Uterus (tissue), 2 donors: ENCODE measurements around the gene GNAT2.

Source experiments
- CTCF ChIP-seq, 4 experiments: fragments of 200-600 bp in 2 of 4; fragments of 450-650 bp in 2 of 4; sonication (generic) in 2 of 4; IDR thresholded peaks; one replicate each; pipeline ENCODE4 v1.5.1; 2016 to 2019; ENCODE audit warnings: antibody characterized with exemption in 4 of 4, mild to moderate bottlenecking in 2 of 4, moderate library complexity in 1 of 4
- POLR2A ChIP-seq, 2 donors: fragments of 450-650 bp; IDR thresholded peaks; one replicate each; pipeline ENCODE4 v1.6.1; 2016; ENCODE audit warnings: antibody characterized with exemption in 2 of 2, mild to moderate bottlenecking in 1 of 2, moderate library complexity in 1 of 2

DNA sequence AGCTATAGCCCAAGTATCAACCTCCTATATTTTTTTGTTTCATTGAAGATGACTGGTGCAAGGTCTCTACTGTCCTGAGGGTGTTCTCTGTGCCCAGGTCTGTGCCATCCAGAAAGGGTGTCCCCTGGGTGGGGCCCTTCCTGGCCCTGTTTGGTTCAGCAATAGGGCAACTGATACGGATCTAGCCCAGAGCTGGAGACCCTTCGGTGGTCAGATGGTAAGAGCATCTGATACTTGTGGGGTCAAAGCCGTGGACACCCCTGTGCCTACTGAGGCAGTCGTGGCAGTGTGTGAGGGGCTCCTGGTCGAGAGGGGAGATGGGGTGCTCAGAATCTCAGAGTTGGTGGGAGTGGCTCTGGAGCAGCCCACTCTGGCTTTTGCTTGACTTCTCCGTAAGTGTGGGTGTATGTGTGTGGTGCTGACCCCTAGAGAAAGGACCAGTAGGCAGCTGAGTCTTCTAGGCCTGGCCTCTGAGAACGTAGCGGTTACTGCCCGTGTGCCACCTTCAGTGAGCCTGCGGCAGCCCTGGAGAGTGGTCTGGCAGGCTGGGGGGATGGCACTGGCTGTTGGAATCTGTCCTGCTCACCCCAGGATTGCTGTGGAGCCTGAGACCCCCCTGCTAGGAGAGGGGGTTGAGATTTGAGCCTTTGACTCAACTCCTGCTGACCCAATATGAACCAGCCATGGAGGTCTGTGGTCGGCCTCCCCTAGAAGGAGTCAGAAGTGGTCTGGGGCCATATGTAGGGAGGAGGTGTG lies 2.9 kb upstream of the GNAT2 start:
- TF ChIP-seq CTCF (IDR thresholded peaks at IDR 0.05) (no peak), POLR2A (IDR thresholded peaks at IDR 0.05) (no peak)
